Brain microvascular endothelial cell (primary cell): ENCODE data around the gene TTK.
"Not testable (repeated sequence)": the region's sequence is repeated elsewhere in the genome, so short reads cannot be mapped to it uniquely, and the experiment has no call there.

Experiments used
- DNase-seq: peaks from one replicate; pipeline ENCODE4 v3.0.0-alpha.2; 2020
- H3K27ac ChIP-seq: fragments of 250-450 bp; sonication (Bioruptor Pico); 2 replicates; pipeline ENCODE4 v1.5.1; 2020; ENCODE audit warnings: mild to moderate bottlenecking, moderate library complexity
- H3K27me3 ChIP-seq: fragments of 250-450 bp; sonication (Bioruptor Pico); replicated peaks from 2 replicates; pipeline ENCODE4 v1.5.1; 2020; ENCODE audit warnings: mild to moderate bottlenecking
- H3K36me3 ChIP-seq: fragments of 250-450 bp; sonication (Bioruptor Pico); replicated peaks from 2 replicates; pipeline ENCODE4 v1.5.1; 2020; ENCODE audit warnings: mild to moderate bottlenecking
- H3K4me3 ChIP-seq: 2 replicates; pipeline ENCODE4 v1.5.1; 2011; ENCODE audit warnings: low read depth, mild to moderate bottlenecking, control low read depth, low read length, moderate library complexity
- CTCF ChIP-seq: IDR thresholded peaks from 2 replicates; pipeline ENCODE4 v1.5.1; 2011; ENCODE audit warnings: low read depth, mild to moderate bottlenecking, moderate library complexity, low read length, control low read depth, inconsistent platforms; ENCODE audit errors: missing control alignments
- in situ Hi-C: cut with HindIII; loops from 2 replicates; pipeline ENCODE4 v1.10.0; 2017; ENCODE audit warnings: low sequenced_read_pairs, low pct_ligation_motif_present

The TTK gene

GRCh38 chr6:80060774-80061173 is 56.3 kb downstream of the TTK start:
- DNase-seq: no peak
- Histone ChIP-seq H3K27ac (no peak overlapping the region), H3K27me3 (no peaks in the 10 kb centered on the region), H3K36me3 (no peaks in the 10 kb centered on the region), H3K4me3 (no peak overlapping the region)
- no peak for TF ChIP-seq CTCF
- in situ Hi-C loops: no loop called here

GRCh38 chr6:80068146-80068545 is 63.7 kb downstream of the TTK start:
- H3K27ac ChIP-seq, H3K27me3 ChIP-seq, DNase-seq, in situ Hi-C loops, H3K36me3 ChIP-seq, H3K4me3 ChIP-seq: not testable (repeated sequence)

GRCh38 chr6:80070431-80070830 is 66.0 kb downstream of the TTK start:
- DNase-seq, H3K4me3 ChIP-seq, H3K27me3 ChIP-seq, in situ Hi-C loops, H3K36me3 ChIP-seq, H3K27ac ChIP-seq: not testable (repeated sequence)

GRCh38 chr6:80077067-80077466 is 72.6 kb downstream of the TTK start:
- TF ChIP-seq CTCF: no peak

GRCh38 chr6:80088637-80089036 is 84.2 kb downstream of the TTK start:
- Histone ChIP-seq H3K4me3 (no peak overlapping the region), H3K36me3 (no peaks in the 10 kb centered on the region), H3K27ac (no peak overlapping the region), H3K27me3 (no peaks in the 10 kb centered on the region)
- TF ChIP-seq CTCF: no peak
- no peak for DNase-seq
- in situ Hi-C loops: no loop called here

More at GRCh38 chr6:80077067-80077466, 72.6 kb downstream of the TTK start:
- H3K4me3 ChIP-seq: no peak overlapping the region
- no peaks in the 10 kb centered on the region for H3K36me3 ChIP-seq
- H3K27ac ChIP-seq: no peak overlapping the region
- no peaks in the 10 kb centered on the region for H3K27me3 ChIP-seq
- in situ Hi-C loops: no loop called here
- no peak for DNase-seq

GRCh38 chr6:80091506-80091905 is 87.1 kb downstream of the TTK start:
- in situ Hi-C loops: no loop called here
- no peak overlapping the region for H3K27ac ChIP-seq
- H3K4me3 ChIP-seq: no peak overlapping the region
- H3K36me3 ChIP-seq: no peaks in the 10 kb centered on the region
- H3K27me3 ChIP-seq: no peaks in the 10 kb centered on the region
- no peak for DNase-seq
- TF ChIP-seq CTCF: no peak
